Endothelial cell of umbilical vein (primary cell): ENCODE results near the gene PTPRT. TPM values are rescaled to one million over a fixed set of nuclear protein-coding genes. Genes with fewer than 3 reads are reported as not detected.

Source experiments
- BruUV-seq: library from RNA; stranded (reverse); fragments of 400-500 nt; replicated peaks from 2 replicates; lab custom pipeline; 2021; lab: Mats Ljungman, UMichigan
- CTCF ChIA-PET: fragments of 300-600, 350-600 bp; sonication (Branson Sonifier 250); formaldehyde crosslinking; loops from one replicate; lab custom pipeline; 2021; ENCODE audit warnings: antibody characterized with exemption, inconsistent platforms; lab: Charles Lee
- POLR2A ChIA-PET: fragments of 300-600, 350-600 bp; sonication (Branson Sonifier 250); formaldehyde crosslinking; loops from one replicate; lab custom pipeline; 2021; ENCODE audit warnings: antibody characterized with exemption, inconsistent platforms; lab: Charles Lee
- DNase-seq: peaks from one replicate; pipeline ENCODE4 v3.0.0-alpha.2; 2011; ENCODE audit warnings: low read depth, low spot score
- FAIRE-seq: peaks from 2 replicates; lab custom pipeline; 2011; peaks lifted over from hg19 to GRCh38; lab: Jason Lieb, UNC
- H2AFZ ChIP-seq: 2 replicates; pipeline ENCODE4 v1.6.0; 2012; ENCODE audit warnings: low read depth, low read length, control low read depth, inconsistent platforms
- H3K27ac ChIP-seq: 2 replicates; pipeline ENCODE4 v1.5.1; 2011; ENCODE audit warnings: low read depth, mild to moderate bottlenecking, control low read depth, low read length, moderate library complexity; ENCODE audit not compliant: insufficient read depth
- H3K27me3 ChIP-seq, 2 experiments: 2 replicates each; pipeline versions ENCODE4 v1.6.0 to v1.6.1; 2011; ENCODE audit warnings: low read length in 2 of 2, mixed read lengths in 1 of 2; ENCODE audit not compliant: control insufficient read depth in 2 of 2, insufficient read depth in 2 of 2
- H3K36me3 ChIP-seq, 2 experiments: 2 replicates in 1 of 2; 3 replicates in 1 of 2; pipeline ENCODE4 v1.5.1; 2011; ENCODE audit warnings: low read length in 2 of 2, mild to moderate bottlenecking in 1 of 2, moderate library complexity in 1 of 2; ENCODE audit not compliant: control insufficient read depth in 2 of 2, insufficient read depth in 2 of 2; ENCODE audit errors: extremely low read depth in 1 of 2
- H3K4me1 ChIP-seq: 3 replicates; pipeline ENCODE4 v1.5.1; 2011; ENCODE audit warnings: mild to moderate bottlenecking, low read length; ENCODE audit not compliant: control insufficient read depth, insufficient read depth; ENCODE audit errors: extremely low read depth
- H3K4me2 ChIP-seq: 2 replicates; pipeline ENCODE4 v1.6.1; 2011; ENCODE audit warnings: low read length, control low read depth, mixed read lengths; ENCODE audit not compliant: insufficient read depth
- H3K4me3 ChIP-seq, 3 experiments: fragments of 200-600 bp in 1 of 3; sonication (generic), shearing (Covaris generic) in 1 of 3; replicated peaks in 1 of 3; 2 replicates each; pipeline ENCODE4 v1.5.1; 2011 to 2016; ENCODE audit warnings: control low read depth in 3 of 3, low read length in 3 of 3, mild to moderate bottlenecking in 2 of 3, inconsistent platforms in 1 of 3, low read depth in 1 of 3, moderate library complexity in 1 of 3; ENCODE audit not compliant: insufficient read depth in 1 of 3
- H3K79me2 ChIP-seq: 2 replicates; pipeline ENCODE4 v1.6.0; 2012; ENCODE audit warnings: low read length, inconsistent platforms; ENCODE audit not compliant: control insufficient read depth, insufficient read depth
- H3K9ac ChIP-seq: replicated peaks from 2 replicates; pipeline ENCODE3; 2011; ENCODE audit warnings: low read length, control low read depth; ENCODE audit not compliant: insufficient read depth; ENCODE audit errors: extremely low read depth
- H3K9me1 ChIP-seq: replicated peaks from 3 replicates; pipeline ENCODE4 v1.6.0; 2011; ENCODE audit warnings: mild to moderate bottlenecking, low read length; ENCODE audit not compliant: control insufficient read depth, insufficient read depth; ENCODE audit errors: extremely low read depth
- H3K9me3 ChIP-seq: replicated peaks from 2 replicates; pipeline ENCODE4 v1.5.1; 2012; ENCODE audit warnings: low read length, inconsistent platforms; ENCODE audit not compliant: control insufficient read depth, insufficient read depth
- H4K20me1 ChIP-seq: replicated peaks from 2 replicates; pipeline ENCODE3; 2011; ENCODE audit warnings: mild to moderate bottlenecking, low read length; ENCODE audit not compliant: control insufficient read depth, insufficient read depth; ENCODE audit errors: extremely low read depth
- CTCF ChIP-seq, 2 donors: IDR thresholded peaks; 1 replicate in 1 of 2; 2 replicates in 1 of 2; pipeline ENCODE4 v1.5.1; 2011; ENCODE audit warnings: low read length in 2 of 2, mild to moderate bottlenecking in 2 of 2, moderate library complexity in 2 of 2, control low read depth in 1 of 2, inconsistent platforms in 1 of 2, low read depth in 1 of 2; ENCODE audit not compliant: insufficient read depth in 1 of 2; ENCODE audit errors: extremely low read depth in 1 of 2
- EZH2 ChIP-seq: IDR thresholded peaks from 2 replicates; pipeline ENCODE4 v1.6.1; 2012; ENCODE audit warnings: borderline replicate concordance, low read depth, mild to moderate bottlenecking, moderate library complexity, low read length, inconsistent platforms; ENCODE audit not compliant: severe bottlenecking
- FOS ChIP-seq: IDR thresholded peaks from 2 replicates; pipeline ENCODE4 v1.6.1; 2011; ENCODE audit warnings: mild to moderate bottlenecking, low read length, moderate library complexity, borderline replicate concordance; ENCODE audit not compliant: insufficient read depth
- GATA2 ChIP-seq: IDR thresholded peaks from 2 replicates; pipeline ENCODE4 v1.7.0; 2011; ENCODE audit warnings: low read depth, mild to moderate bottlenecking, moderate library complexity, mixed read lengths, low read length; ENCODE audit not compliant: insufficient read length, insufficient read depth
- JUN ChIP-seq: IDR thresholded peaks from 2 replicates; pipeline ENCODE4 v1.6.1; 2011; ENCODE audit warnings: borderline replicate concordance, low read depth; ENCODE audit not compliant: insufficient read length, insufficient read depth
- MYC ChIP-seq: IDR thresholded peaks from one replicate; pipeline ENCODE4 v1.6.1; 2011; ENCODE audit warnings: mild to moderate bottlenecking, low read depth, low read length
- POLR2A ChIP-seq: IDR thresholded peaks from 2 replicates; pipeline ENCODE4 v1.6.1; 2012; ENCODE audit warnings: low read depth, mild to moderate bottlenecking, control low read depth, low read length
- POLR2AphosphoS5 ChIP-seq: IDR thresholded peaks from 2 replicates; pipeline ENCODE4 v1.6.1; 2012; ENCODE audit warnings: low read depth, mild to moderate bottlenecking, control low read depth, low read length, moderate library complexity; ENCODE audit not compliant: insufficient read depth
- dilution Hi-C: fragments of 300-500 bp; cut with MboI; formaldehyde crosslinking; loops from one replicate; pipeline ENCODE4 v1.15.0; 2019; ENCODE audit warnings: low sequenced_read_pairs; ENCODE audit not compliant: extremely low pct_ligation_motif_present
- intact Hi-C: fragments of 100-400 bp; cut with micrococcal nuclease; formaldehyde crosslinking; loops from one replicate; pipeline ENCODE4 v1.10.0; 2022
- polyA plus RNA-seq, 4 experiments: library from polyadenylated mRNA; depleted of rRNA in 3 of 4; stranded (reverse) in 3 of 4; unstranded in 1 of 4; fragments of >200 nt; gene quantifications; 2 replicates each; pipeline versions ENCODE4 v1.2.1 to v1.2.3, GENCODE V29; 2011 to 2012; ENCODE audit warnings: missing spikeins in 1 of 4
- total RNA-seq: library from RNA; stranded (reverse); gene quantifications from 2 replicates; pipeline ENCODE4 v1.2.3, GENCODE V29; 2021
- TF ChIP-seq, protein P1 (sequence below): IDR thresholded peaks from 2 replicates; pipeline ENCODE4 v1.6.1; 2011; ENCODE audit not compliant: insufficient read depth, insufficient read length

The PTPRT gene
- total and polyA plus RNA-seq, 2 donors (not counting 3 experiments of a cell fraction or from before 2014, with no cell fraction given) = not detected

DNA sequence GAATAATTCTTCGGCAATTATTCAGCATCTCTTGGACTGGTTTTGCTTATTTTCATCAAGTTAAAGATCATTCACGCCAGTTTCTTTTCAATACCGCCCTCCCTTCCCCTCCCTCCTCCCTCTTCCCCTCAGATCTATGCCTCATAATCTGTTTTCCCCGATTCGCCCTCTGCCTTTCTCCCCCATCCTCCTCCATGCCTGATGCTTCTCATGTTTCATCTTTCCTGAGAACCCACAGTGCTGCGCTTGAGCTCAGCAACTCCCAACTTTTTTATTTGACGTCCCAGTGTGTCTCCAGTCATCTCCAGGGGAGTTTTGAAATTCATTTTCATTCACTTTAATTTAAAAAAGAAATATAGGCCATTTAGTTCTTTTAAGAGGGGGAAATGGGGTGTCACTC, 142.7 kb downstream of the PTPRT start:
- intact Hi-C loops (no loop called here), dilution Hi-C loops (no loop called here)
- H3K27me3 ChIP-seq = no peaks in the 10 kb centered on the region
- FAIRE-seq = no peak
- no peak overlapping the region for H3K27ac ChIP-seq
- no peak for DNase-seq
- ChIA-PET CTCF (no interaction called here), POLR2A (no interaction called here)
- no peak overlapping the region for H3K4me3 ChIP-seq
- H2AFZ ChIP-seq = no peak overlapping the region
- H3K79me2 ChIP-seq = no peaks in the 10 kb centered on the region
- no peaks in the 10 kb centered on the region for H3K9me1 ChIP-seq
- no peak overlapping the region for H3K9ac ChIP-seq
- no TSS peak for BruUV-seq
- no peaks in the 10 kb centered on the region for H3K36me3 ChIP-seq
- H4K20me1 ChIP-seq = no peaks in the 10 kb centered on the region
- no peak for TF ChIP-seq MYC
- no peak for TF ChIP-seq POLR2A
- no peak for TF ChIP-seq FOS
- TF ChIP-seq POLR2AphosphoS5 = no peak
- no peak for TF ChIP-seq GATA2
- no peak for TF ChIP-seq EZH2
- TF ChIP-seq, protein P1, sequence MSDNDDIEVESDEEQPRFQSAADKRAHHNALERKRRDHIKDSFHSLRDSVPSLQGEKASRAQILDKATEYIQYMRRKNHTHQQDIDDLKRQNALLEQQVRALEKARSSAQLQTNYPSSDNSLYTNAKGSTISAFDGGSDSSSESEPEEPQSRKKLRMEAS = no peak
- no peak for TF ChIP-seq CTCF (IDR thresholded peaks at IDR 0.05; ENCODE audit: extremely low read depth in 1 of 2, insufficient read depth in 1 of 2, low read depth in 1 of 2, low read length in 2 of 2)
- TF ChIP-seq JUN = no peak
- no peaks in the 10 kb centered on the region for H3K4me1 ChIP-seq
- peaks cover 4% of the 10 kb centered on the region for H3K9me3 ChIP-seq
- no peak overlapping the region for H3K4me2 ChIP-seq
